ENCODE results near the gene ATP8A1. TPM values are rescaled to one million over a fixed set of nuclear protein-coding genes. Genes with fewer than 3 reads are reported as not detected.

The ATP8A1 gene
- total RNA-seq, 4 donors from 2014 or later, result 6.2 to 10.8 (median 7.1) TPM

GRCh38 chr4:42642845-42643615, 13.9 kb downstream of the ATP8A1 start:
- H3K4me1 ChIP-seq, result peaks cover 0 to 9% (median 1%) of the 10 kb centered on the region in 4 donors
- H3K27ac ChIP-seq (replicated peaks in 1 of 4), result no peak overlapping the region
- TF ChIP-seq CTCF (IDR thresholded peaks at IDR 0.05) (no peak), POLR2A (IDR thresholded peaks at IDR 0.05; ENCODE audit: low read depth) (no peak), EP300 (IDR thresholded peaks at IDR 0.05) (no peak), POLR2AphosphoS5 (IDR thresholded peaks at IDR 0.05) (no peak)
- H3K9me3 ChIP-seq, result no peaks in the 10 kb centered on the region
- 86% methylated on average over 7 of the region's 7 CpGs for WGBS
- H3K27me3 ChIP-seq, result no peaks in the 10 kb centered on the region
- no peak for DNase-seq (ENCODE audit: extremely low spot score)
- intact Hi-C loops (cut with DNase I), result no loop called here
- no peaks in the 10 kb centered on the region for H3K36me3 ChIP-seq
- H3K4me3 ChIP-seq, result no peak overlapping the region

GRCh38 chr4:42642101-42642797, 14.7 kb downstream of the ATP8A1 start:
- TF ChIP-seq CTCF (IDR thresholded peaks at IDR 0.05), result no peak
- no peak for TF ChIP-seq POLR2A (IDR thresholded peaks at IDR 0.05; ENCODE audit: low read depth)
- TF ChIP-seq EP300 (IDR thresholded peaks at IDR 0.05), result no peak
- TF ChIP-seq POLR2AphosphoS5 (IDR thresholded peaks at IDR 0.05), result no peak
- no peaks in the 10 kb centered on the region for H3K27me3 ChIP-seq
- H3K4me3 ChIP-seq, result no peak overlapping the region
- no peak overlapping the region for H3K27ac ChIP-seq (replicated peaks in 1 of 4)
- peaks cover 0 to 9% (median 1%) of the 10 kb centered on the region in 4 donors for H3K4me1 ChIP-seq
- DNase-seq (ENCODE audit: extremely low spot score), result no peak
- WGBS, result 88% methylated on average over 7 of the region's 7 CpGs
- no peaks in the 10 kb centered on the region for H3K36me3 ChIP-seq
- intact Hi-C loops (cut with DNase I), result no loop called here
- no peaks in the 10 kb centered on the region for H3K9me3 ChIP-seq

GRCh38 chr4:42641656-42642055, 15.2 kb downstream of the ATP8A1 start:
- no peak overlapping the region for H3K4me3 ChIP-seq
- H3K36me3 ChIP-seq, result no peaks in the 10 kb centered on the region
- H3K4me1 ChIP-seq, result peaks cover 0 to 9% (median 1%) of the 10 kb centered on the region in 4 donors
- no peak for TF ChIP-seq POLR2A (IDR thresholded peaks at IDR 0.05; ENCODE audit: low read depth)
- no peak for TF ChIP-seq POLR2AphosphoS5 (IDR thresholded peaks at IDR 0.05)
- TF ChIP-seq CTCF (IDR thresholded peaks at IDR 0.05), result no peak
- no peak for TF ChIP-seq EP300 (IDR thresholded peaks at IDR 0.05)
- H3K27me3 ChIP-seq, result no peaks in the 10 kb centered on the region
- intact Hi-C loops (cut with DNase I), result no loop called here
- DNase-seq (ENCODE audit: extremely low spot score), result no peak
- H3K27ac ChIP-seq (replicated peaks in 1 of 4), result no peak overlapping the region
- whole genome bisulfite sequencing, result 78% methylated on average over 1 of the region's 1 CpG
- H3K9me3 ChIP-seq, result no peaks in the 10 kb centered on the region

GRCh38 chr4:42641161-42641560, 15.7 kb downstream of the ATP8A1 start:
- Histone ChIP-seq H3K36me3 (no peaks in the 10 kb centered on the region), H3K4me1 (peaks cover 0 to 9% (median 1%) of the 10 kb centered on the region in 4 donors), H3K27me3 (no peaks in the 10 kb centered on the region), H3K27ac (replicated peaks in 1 of 4) (no peak overlapping the region), H3K9me3 (no peaks in the 10 kb centered on the region), H3K4me3 (no peak overlapping the region)
- TF ChIP-seq POLR2A (IDR thresholded peaks at IDR 0.05; ENCODE audit: low read depth), result no peak
- DNase-seq (ENCODE audit: extremely low spot score), result no peak
- intact Hi-C loops (cut with DNase I), result no loop called here

GRCh38 chr4:42640613-42641012, 16.3 kb downstream of the ATP8A1 start:
- intact Hi-C loops (cut with DNase I), result no loop called here
- WGBS, result 87% methylated on average over 3 of the region's 3 CpGs
- Histone ChIP-seq H3K9me3 (no peaks in the 10 kb centered on the region), H3K27me3 (no peaks in the 10 kb centered on the region), H3K4me1 (peaks cover 0 to 9% (median 1%) of the 10 kb centered on the region in 4 donors), H3K4me3 (no peak overlapping the region), H3K27ac (replicated peaks in 1 of 4) (no peak overlapping the region), H3K36me3 (no peaks in the 10 kb centered on the region)
- TF ChIP-seq EP300 (IDR thresholded peaks at IDR 0.05), result no peak
- no peak for TF ChIP-seq CTCF (IDR thresholded peaks at IDR 0.05)
- no peak for TF ChIP-seq POLR2AphosphoS5 (IDR thresholded peaks at IDR 0.05)
- TF ChIP-seq POLR2A (IDR thresholded peaks at IDR 0.05; ENCODE audit: low read depth), result no peak
- no peak for DNase-seq (ENCODE audit: extremely low spot score)

Data from esophagus muscularis mucosa (tissue), 4 donors.